Stimulated activated CD8-positive, alpha-beta memory T cell treated with anti-CD3 and anti-CD28 coated beads, Interleukin-2, amount 100 ng/mL, for 48 hours (primary cell): ENCODE data around the gene SPATA24.
"Not testable (repeated sequence)": the region's sequence is repeated elsewhere in the genome, so short reads cannot be mapped to it uniquely, and the experiment has no call there.

Source experiments
- DNase-seq, 2 donors: peaks; one replicate each; pipeline ENCODE4 v3.0.0-alpha.2; 2020; ENCODE audit warnings: low read depth in 2 of 2

The SPATA24 gene, protein sequence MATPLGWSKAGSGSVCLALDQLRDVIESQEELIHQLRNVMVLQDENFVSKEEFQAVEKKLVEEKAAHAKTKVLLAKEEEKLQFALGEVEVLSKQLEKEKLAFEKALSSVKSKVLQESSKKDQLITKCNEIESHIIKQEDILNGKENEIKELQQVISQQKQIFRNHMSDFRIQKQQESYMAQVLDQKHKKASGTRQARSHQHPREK

DNA sequence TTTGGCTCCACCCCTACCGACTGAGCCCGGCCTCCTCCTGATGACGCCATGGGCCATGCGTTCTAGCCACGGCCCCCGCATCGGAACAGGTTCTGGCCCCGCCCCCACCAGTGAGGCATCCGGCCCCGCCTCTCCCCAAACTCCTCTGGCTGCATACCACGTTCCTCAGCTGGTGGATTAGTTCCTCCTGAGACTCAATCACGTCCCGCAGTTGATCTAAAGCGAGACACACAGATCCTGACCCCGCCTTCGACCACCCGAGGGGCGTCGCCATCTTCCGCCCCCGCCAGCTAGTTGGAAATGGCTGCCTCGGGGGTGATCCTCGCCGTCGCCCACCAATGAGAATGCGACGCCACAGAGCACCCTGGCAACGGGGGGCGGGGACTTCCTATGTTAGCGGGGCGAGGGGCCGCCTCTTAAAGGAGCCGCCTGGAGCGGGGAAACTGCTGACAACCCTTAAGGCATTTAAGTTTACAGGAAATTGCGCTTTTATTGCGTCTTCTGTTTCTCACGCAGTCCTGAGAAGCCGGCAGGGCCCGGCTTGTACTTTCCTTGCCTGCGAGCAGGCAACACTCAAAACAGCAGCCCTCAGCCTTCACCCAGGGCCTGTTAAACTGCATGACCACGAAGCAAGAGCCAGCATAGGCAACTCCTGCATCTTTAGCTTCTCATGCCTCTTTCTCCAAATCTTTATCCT, at the start of gene SPATA24:
Gene SPATA24, minus strand, starts transcription at position 303 of the 697 bp plus-strand sequence. Its CDS starts 29 bp downstream, at position 274.
- peak; percentile 98 to 99 for DNase-seq

DNA sequence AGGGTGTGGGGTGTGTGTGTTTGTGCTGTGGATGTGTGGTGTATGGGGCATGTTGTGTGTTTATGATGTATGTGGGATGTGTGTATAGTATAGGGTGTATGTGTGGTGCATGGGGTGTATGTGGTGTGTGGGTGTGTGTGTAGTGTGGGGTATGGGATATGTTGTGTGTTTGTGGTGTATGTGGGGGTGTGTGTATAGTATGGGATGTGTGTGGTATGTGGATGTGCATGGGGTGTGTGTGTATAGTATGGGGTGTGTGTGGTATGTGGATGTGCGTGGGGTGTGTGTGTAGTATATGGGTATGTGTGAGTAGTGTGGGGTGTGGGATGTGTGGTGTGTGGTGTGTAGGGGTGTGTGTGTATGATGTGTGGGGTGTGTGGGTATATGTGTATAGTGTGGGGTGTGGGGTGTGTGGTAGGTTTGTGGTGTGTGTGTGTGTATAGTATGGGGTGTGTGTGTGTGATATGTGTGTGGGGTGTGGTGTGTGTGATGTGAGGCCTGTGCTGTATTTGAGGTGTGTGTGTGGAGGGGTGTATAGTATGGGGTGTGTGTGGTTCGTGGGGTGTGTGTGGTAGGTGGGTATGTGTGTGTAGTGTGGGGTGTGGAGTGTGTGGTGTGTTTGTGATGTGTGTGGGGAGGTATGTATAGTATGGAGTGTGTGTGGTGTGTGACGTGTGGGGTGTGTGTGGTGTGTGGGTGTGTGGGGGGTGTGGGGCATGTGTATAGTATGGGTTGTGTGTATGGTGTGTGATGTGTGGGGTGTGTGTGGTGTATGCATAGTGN, 48.2 kb upstream of the SPATA24 start:
- DNase-seq = no peak

DNA sequence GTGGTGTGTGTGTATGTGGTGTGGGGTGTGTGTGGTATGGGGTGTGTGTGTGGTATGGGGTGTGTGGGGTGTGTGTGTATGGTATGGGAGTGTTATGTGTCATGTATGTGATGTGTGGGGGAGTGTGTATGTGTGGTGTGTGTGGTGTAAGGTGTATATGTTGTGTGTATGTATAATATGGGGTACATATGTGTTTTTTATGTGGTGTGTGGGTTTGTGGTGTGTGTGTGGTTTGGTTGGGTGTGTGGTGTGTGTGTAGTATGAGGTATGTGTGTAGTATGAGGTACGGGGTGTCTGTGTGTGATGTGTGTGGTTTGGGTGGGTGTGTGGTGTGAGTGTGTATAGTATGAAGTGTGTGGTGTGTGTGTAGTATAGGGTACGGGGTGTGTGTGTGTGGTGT, 47.3 kb upstream of the SPATA24 start:
- no peak for DNase-seq

DNA sequence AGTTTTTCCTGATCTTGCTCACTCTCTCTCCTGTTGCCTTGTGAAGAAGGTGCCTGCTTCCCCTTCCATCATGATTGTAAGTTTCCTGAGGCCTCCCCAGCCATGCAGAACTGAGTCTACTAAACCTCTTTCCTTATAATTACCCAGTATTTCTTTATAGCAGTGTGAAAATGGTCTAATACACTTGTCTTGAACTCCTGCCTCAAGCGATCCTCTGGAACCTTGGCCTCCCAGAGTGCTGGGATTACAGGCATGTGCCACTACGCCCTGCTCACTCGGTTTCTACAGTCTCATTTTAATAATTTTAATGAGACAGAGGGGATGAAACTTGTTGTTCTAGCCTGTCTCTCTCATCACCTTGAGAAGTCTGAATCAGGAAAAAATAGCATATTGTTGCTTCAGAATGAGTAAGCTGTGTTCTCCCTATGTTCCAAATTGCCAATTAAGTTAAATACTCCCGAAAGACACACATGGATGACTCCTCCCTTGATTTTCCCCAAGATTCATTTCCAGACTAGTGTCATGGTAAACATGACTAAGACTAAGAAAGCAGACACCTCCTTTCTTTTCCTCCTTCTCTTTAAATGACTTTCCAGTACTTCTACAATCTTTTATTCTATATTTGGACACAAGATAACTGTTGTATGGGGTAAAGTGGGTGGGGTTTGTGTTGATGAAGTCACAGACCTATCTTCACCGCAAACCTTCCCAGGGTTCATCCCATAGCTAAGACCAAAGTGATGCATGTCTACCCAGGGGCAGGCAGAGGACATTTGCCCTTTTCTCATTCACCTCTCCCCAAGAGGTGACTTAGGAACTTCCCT, 43.3 kb upstream of the SPATA24 start:
- no peak for DNase-seq

DNA sequence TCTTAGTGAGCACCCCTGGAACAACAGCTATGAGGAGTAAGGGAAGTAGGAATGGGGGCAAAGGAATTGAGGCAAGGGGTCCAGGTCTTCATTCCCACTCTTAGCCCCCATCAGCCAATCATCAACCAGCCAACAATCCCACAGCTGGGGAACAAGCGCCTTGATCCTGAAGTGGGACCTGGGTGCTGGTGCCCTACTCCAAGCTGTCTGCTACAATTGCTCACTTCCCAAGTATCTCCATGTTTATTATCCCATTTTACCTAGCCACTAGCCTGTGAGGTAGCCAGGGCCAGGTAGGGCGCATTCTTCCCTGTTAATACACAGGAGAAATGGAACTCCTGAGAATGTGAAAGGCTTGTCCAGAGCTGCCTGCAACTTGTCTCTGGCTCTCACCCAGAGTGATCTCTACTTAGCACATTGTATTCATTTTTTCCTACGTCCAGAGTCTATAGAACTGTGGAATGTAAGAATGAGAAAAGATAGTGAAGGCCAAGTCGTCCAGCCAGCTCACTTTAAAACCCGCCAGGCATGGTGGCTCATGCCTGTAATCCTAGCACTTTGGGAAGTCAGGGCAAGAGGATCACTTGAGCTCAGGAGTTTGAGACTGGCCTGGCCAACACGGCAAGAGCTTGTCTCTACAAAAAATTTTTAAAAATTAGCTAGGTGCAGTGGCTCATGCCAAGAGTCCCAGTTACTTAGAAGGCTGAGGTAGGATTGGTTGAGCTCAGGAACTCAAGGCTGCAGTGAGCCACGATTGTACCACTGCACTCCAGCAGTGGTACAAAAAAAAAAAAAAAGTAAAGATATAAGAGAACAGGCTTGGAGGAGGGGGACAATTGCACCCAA, 41.7 kb upstream of the SPATA24 start:
- DNase-seq = no peak

DNA sequence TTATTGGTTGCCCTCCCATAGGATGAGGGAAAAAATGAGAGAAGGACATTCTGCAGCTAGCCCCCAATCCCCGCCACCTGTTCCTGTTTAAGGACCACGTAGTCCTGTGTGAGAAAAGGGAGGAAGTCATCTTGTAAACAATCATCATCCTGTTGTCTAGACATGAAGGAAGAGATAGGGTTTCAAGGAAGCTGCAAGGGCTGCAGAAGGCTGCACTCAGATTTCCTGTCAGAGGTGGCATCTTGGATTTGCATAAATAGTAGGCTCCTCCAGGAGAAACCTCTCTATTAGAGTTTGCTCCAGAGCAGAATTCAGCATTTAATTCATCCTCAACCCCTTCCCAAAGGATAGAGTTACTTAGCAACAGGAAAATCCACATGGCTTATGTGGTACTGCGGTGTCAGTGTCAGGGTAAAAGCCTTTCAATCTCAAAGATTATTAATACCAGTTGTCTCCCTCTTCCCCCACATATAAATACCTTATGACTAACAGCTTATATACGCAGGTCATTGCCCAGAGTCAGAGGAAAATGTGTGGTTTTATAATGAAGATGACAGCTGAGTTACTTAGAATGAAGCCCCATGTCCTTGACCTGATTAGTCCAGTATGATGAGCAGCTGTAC, 40.1 kb upstream of the SPATA24 start:
- no peak for DNase-seq

DNA sequence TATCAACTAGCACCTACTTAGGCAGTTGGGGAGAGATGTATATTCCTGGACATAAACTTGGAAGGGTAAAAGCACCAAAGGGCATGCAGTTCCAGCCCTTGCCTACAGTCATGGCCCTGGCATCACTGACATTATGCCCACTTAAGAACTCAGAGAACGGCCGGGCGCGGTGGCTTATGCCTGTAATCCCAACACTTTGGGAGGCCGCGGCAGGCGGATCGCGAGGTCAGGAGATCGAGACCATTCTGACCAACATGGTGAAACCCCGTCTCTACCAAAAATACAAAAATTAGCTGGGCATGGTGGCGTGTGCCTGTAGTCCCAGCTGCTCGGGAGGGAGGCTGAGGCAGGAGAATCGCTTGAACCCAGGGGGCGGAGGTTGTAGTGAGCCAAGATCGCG, 36.5 kb upstream of the SPATA24 start:
- DNase-seq = not testable (repeated sequence)

DNA sequence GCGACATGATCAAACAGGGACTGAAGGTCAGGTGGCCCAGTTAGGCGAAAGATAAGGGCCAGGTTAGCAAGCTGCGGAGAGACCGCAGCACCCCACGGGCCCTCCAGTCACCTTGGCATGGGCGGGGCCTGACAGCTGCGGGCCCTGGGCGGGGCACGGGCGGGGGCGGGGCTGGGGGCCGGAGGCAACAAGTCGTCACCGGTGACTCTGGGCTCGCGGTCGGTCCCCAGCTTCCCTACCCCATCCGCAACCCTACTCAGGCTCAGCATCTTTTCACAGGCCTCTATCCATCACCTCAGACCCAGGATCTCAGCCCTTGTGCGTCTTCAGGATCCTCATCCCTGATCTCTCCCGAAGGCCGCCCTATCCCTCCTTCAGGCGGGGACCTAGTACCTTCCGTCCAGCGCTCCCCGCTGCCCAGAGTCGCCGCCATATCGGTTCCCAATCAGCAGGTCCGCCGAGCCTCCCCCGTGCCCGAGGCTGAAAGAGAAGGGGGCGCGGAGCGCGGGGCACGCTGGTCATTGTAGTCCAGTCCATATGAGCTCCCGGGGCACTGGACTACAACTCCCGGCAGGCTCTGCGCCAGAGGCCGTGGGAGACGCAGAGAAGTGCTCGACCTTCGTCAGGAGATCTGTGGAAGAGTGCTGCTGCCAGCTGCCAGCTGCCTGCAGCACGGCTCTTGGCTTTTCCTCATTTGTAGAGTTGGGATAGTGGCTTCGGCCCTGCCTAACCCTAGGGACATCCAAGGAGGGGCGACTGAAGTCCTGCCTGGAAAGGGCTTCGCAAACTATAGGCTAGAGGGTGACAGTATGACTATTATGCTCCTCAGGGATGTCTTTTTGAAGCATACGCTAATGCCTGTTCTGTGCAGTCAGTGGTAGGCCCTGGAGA, 35.4 kb upstream of the SPATA24 start, which contains the start of gene DNAJC18:
Gene DNAJC18, minus strand, starts transcription at position 513 of the 891 bp plus-strand sequence. Its CDS starts 80 bp downstream, at position 433.
- DNase-seq = peak; percentile 81 to 90

DNA sequence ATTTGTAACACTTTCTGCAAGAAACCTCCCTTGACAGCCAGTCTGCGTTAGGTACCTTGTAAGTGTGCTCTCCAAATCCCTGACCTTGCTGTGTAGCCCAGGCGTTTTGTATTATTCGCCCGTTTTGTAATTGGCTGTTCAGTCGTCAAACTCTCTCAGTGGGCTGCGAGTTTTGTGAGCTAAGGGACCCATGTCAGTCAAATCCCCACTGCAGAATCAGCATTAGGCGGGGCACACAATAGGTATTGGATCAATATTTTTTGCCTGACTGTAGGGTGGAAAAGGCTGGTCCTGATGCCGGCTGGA, 34.8 kb upstream of the SPATA24 start:
- DNase-seq = no peak

DNA sequence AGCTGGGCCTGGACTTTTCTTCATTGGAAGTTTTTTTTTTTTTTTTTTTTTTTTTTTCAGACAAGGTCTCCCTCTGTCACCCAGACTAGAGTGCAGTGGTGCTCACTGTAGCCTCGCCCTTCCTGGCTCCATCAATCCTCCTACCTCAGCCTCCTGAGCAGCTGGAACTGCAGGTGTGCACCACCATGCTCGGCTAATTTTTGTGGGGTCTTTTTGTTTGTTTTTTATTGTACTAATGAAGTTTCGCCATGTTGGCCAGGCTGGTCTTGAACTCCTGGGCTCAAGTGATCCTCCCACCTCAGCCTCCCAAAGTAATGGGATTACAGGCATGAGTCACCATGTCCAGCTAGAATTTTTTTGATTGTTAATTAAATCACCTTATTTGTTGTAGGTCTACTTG, 31.8 kb upstream of the SPATA24 start:
- DNase-seq = no peak

DNA sequence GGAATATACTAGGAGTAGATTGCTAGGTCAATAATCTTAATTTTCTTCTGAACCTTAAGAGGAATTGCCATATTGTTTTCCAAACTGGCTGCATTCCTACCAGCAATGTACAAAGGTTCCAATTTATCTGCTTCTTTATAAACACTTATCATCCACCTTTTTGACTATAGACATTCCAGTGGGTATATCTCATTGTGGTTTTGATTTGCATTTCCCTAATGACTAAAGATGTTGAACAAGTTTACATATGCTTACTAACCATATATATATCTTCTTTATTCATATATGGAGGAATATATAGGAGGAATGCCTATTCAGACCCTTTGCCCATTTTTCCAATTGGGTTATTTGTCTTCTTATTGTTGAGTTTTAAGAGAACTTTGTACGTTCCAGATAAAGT, 27.8 kb upstream of the SPATA24 start:
- no peak for DNase-seq

DNA sequence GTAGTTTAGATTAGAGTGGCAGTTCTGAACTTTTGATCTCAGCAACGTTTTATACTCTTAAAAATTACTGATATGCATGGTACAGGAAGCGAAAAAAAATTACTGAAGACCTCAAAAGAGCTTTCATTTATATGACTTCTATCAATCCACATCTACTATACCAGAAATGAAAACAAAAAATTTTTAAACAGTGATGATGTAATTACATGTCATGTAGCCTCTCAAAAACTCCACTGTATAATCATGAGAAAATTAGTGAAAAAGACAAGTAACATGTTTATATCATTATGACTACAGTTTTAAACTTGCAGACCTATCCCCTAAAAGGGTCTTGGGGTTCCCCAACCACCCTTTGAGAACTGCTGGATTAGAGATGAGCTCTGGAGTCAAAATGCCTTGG, 26.1 kb upstream of the SPATA24 start:
- DNase-seq = no peak

DNA sequence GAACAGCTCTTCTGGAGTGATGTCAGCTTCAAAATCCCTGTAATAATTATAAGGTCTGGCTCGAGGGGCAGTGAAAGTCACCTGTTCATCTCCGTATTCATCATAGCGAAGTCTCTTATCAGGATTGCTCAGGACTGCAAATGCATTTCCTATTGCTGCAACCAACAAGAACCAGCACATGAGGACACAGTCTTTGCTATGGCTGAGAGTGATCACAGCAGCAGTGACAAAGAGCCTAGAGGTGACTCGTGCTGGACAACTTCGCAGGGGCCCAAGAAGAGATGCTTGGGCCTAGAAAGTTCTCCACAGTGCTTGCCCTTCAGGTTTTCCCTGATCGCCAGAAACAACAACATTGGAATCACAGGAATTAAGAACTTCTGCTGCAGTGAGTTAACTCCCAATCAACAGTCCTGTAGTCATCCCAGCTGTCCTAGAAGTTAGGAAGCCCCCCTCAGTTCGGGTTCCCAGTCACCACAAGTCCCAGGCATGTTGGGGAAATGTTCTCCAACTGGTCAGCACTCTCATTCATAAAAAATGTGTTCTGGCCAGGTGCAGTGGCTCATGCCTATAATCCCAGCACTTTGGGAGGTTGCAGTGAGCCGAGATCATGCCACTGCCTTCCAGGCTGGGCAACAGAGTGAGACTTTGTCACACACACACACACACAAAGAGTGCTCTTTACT, 22.5 kb upstream of the SPATA24 start:
- DNase-seq = no peak

DNA sequence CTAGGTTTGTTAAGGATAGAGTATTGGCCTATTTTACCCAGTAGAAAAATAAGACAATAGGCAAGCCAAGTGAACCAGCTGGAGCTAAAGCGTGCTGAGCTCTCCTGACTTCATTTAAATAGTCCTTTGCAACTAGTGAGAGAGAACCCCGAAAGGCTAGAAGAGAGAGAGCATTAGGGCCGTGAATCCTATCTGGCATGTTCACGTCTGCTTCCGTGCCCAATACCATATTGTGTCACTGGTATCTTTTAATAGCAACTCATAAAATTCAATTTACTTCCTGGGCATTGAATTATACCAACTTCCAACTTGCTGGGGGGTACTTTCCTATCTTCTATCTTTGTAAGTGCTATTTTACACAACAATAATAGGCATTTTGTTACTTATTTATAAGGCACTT, 21.6 kb upstream of the SPATA24 start:
- DNase-seq = no peak

DNA sequence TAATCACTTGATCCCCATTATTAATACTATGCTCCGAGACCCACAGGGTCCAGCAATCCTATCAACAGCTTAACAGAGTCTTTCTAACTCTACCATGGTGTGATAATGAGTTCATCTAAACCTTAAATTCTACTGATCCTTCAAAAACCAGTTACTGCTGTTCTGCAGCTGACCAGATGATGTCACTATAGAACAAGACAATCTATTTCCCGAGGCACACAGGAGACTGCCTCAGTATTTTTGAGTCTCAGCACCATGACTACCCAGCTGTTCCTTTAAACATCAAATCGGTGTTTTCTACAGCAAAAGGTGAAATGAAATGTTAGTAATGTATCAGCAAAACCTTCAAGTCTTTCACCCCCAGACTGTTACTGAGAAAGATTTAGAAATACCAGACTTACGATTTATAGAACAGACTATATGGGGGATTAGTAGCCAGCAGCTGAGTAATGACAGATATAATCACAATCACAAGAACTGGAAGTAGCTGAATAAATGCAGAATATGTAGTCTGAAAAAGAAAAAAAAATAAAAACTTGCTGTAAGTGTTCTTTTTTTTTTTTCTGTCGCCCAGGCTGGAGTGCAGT, 18.5 kb upstream of the SPATA24 start:
- no peak for DNase-seq

DNA sequence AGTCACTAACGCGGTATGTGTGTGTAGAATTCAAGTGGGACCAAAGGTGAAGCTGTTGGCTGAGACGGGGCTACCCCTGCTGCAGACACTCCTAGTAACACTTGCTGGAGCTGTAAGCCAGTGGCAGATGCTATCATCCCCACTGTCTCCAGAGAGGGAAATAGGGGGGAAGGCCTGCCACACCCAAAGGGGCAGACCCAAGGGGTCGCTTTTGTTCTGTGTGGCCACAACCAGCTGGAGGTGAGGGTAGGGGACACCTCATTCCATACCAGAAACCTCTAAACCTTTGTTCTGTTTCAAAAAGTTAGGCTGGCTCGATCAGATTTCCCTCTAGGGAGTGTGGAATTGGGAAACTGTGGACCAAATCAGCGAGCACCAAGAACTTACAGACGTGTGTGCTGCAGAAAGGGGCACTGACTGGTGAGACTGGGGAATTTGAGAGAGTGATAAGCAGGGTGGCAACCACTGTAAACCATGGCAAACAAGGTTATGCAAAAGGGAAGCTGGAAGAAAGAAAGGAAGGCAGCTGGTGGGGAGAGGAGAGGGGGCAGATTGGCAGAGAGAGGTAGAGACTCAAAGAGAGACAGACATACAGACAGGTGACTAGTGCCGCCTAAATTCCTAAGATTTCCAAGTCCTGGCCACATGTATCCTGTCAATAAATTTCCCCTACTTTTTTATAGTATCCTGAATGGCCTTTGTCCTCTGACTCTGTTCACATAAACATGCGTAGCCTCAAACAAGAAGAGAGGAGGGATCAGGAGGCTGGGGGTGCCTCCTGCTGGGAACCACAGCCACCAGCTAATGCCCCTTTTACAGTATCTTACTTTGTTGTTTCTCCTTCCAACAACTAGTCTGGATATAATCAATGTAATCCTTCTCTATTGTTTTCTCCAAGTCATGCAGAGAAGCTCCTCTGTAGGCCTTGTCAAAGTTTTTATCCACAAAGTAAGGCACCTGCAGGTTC, 15.6 kb upstream of the SPATA24 start:
- DNase-seq = no peak

DNA sequence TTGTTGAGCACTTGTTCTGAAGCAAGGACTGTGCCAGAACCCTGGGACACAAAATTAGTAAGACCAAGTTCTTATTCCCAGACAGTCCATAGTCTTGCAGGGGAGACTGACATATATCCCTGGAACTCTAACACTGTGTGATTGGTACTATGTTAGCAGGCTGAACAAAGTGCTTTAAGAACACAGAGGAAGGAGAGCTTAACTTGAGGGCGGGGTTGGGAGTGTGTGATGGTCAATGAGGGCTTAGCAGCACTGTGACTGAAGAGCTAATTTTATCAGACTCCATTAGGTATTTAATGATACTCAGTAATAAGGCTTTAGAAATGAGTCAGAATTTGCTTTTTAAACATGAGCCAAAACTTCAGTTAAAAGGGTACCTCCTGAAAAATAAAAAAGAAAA, 14.9 kb upstream of the SPATA24 start:
- DNase-seq = no peak
